Activated naive CD8-positive, alpha-beta T cell treated with anti-CD3 and anti-CD28 coated beads for 36 hours (primary cell): ENCODE results near the gene OPCML. TPM values are rescaled to one million over a fixed set of nuclear protein-coding genes. Genes with fewer than 3 reads are reported as not detected.

Source experiments
- DNase-seq: peaks from one replicate; pipeline ENCODE4 v3.0.0; 2021
- H3K27ac Mint-ChIP-seq: one replicate; pipeline ENCODE4 v1.8.0; 2022; ENCODE audit warnings: mild to moderate bottlenecking, moderate library complexity, mixed read lengths
- H3K27me3 Mint-ChIP-seq: one replicate; pipeline ENCODE4 v1.8.0; 2022; ENCODE audit warnings: mild to moderate bottlenecking, mixed read lengths
- H3K36me3 Mint-ChIP-seq: one replicate; pipeline ENCODE4 v1.8.0; 2021; ENCODE audit warnings: mild to moderate bottlenecking, mixed read lengths
- H3K4me1 Mint-ChIP-seq: one replicate; pipeline ENCODE4 v1.8.0; 2021; ENCODE audit warnings: mixed read lengths
- H3K4me3 Mint-ChIP-seq: one replicate; pipeline ENCODE4 v1.8.0; 2022; ENCODE audit warnings: mild to moderate bottlenecking, moderate library complexity, mixed read lengths
- H3K9me3 Mint-ChIP-seq: one replicate; pipeline ENCODE4 v1.8.0; 2022; ENCODE audit warnings: mixed read lengths
- total RNA-seq, 2 experiments: library from RNA; stranded (reverse); gene quantifications; one replicate each; pipeline ENCODE4 v1.2.3, GENCODE V29; 2021

The OPCML gene
- total RNA-seq, 2 experiments from 2014 or later = not detected

DNA sequence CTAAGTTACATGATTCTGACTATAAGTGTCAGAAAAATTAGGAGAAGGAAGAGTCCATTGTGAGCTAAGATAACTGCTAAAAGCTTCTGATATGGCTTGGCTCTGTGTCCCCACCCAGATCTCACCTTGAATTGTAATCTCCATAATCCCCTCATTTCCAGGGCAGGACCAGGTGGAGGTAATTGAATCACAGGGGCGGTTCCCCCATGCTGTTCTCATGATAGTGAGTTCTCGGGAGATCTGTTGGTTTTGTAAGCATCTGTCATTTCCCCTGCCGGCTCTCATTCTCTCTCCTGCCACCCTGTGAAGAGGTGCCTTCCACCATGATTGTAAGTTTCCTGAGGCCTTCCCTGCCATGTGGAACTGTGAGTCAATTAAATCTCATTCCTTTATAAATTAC, 230.2 kb downstream of the OPCML start:
- no peaks in the 10 kb centered on the region for H3K9me3 Mint-ChIP-seq
- no peak overlapping the region for H3K27ac Mint-ChIP-seq
- no peaks in the 10 kb centered on the region for H3K4me1 Mint-ChIP-seq
- no peak for DNase-seq
- H3K4me3 Mint-ChIP-seq = no peak overlapping the region
- H3K36me3 Mint-ChIP-seq = no peaks in the 10 kb centered on the region
- no peaks in the 10 kb centered on the region for H3K27me3 Mint-ChIP-seq

- no peak for DNase-seq
- H3K9me3 Mint-ChIP-seq = no peaks in the 10 kb centered on the region
- no peaks in the 10 kb centered on the region for H3K4me1 Mint-ChIP-seq
- no peak overlapping the region for H3K4me3 Mint-ChIP-seq
- H3K27ac Mint-ChIP-seq = no peak overlapping the region
- no peaks in the 10 kb centered on the region for H3K36me3 Mint-ChIP-seq
- no peaks in the 10 kb centered on the region for H3K27me3 Mint-ChIP-seq
Measured at GRCh38 chr11:133300666-133301065, 231.6 kb downstream of the OPCML start.

DNA sequence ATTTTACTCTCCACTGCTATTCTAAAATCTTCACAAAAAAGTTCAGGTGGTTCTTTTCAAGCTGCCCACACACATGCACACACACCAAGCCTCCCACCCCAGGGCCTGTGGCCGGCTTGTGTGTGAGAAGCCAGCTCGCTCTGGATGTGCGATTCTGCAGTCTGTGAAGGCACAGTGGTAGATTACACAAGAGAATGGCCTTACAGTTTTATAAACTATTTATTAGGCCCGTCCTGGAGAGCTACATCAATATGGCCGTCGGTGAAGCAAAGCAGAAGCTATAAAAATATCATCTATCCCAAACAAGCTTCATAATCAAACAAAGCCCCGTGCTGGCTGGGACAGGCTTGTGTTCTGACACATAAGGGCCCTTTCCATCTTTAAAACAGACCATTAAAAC, 240.5 kb downstream of the OPCML start:
- Mint-ChIP-seq H3K9me3 (no peaks in the 10 kb centered on the region), H3K4me3 (no peak overlapping the region), H3K4me1 (no peaks in the 10 kb centered on the region), H3K27me3 (no peaks in the 10 kb centered on the region), H3K27ac (no peak overlapping the region), H3K36me3 (no peaks in the 10 kb centered on the region)
- DNase-seq = no peak

- DNase-seq = no peak
- Mint-ChIP-seq H3K4me1 (no peaks in the 10 kb centered on the region), H3K27me3 (no peaks in the 10 kb centered on the region), H3K36me3 (no peaks in the 10 kb centered on the region), H3K27ac (no peak overlapping the region), H3K4me3 (no peak overlapping the region), H3K9me3 (no peaks in the 10 kb centered on the region)
Measured at GRCh38 chr11:133285359-133285758, 246.9 kb downstream of the OPCML start.

GRCh38 chr11:133284156-133284555, 248.1 kb downstream of the OPCML start:
- Mint-ChIP-seq H3K36me3 (no peaks in the 10 kb centered on the region), H3K27me3 (no peaks in the 10 kb centered on the region), H3K4me1 (no peaks in the 10 kb centered on the region), H3K27ac (no peak overlapping the region), H3K4me3 (no peak overlapping the region), H3K9me3 (no peaks in the 10 kb centered on the region)
- no peak for DNase-seq

- no peak overlapping the region for H3K4me3 Mint-ChIP-seq
- H3K9me3 Mint-ChIP-seq = no peaks in the 10 kb centered on the region
- no peak for DNase-seq
- no peaks in the 10 kb centered on the region for H3K36me3 Mint-ChIP-seq
- no peak overlapping the region for H3K27ac Mint-ChIP-seq
- H3K4me1 Mint-ChIP-seq = no peaks in the 10 kb centered on the region
- H3K27me3 Mint-ChIP-seq = no peaks in the 10 kb centered on the region
Measured at GRCh38 chr11:133277886-133278285, 254.4 kb downstream of the OPCML start.

DNA sequence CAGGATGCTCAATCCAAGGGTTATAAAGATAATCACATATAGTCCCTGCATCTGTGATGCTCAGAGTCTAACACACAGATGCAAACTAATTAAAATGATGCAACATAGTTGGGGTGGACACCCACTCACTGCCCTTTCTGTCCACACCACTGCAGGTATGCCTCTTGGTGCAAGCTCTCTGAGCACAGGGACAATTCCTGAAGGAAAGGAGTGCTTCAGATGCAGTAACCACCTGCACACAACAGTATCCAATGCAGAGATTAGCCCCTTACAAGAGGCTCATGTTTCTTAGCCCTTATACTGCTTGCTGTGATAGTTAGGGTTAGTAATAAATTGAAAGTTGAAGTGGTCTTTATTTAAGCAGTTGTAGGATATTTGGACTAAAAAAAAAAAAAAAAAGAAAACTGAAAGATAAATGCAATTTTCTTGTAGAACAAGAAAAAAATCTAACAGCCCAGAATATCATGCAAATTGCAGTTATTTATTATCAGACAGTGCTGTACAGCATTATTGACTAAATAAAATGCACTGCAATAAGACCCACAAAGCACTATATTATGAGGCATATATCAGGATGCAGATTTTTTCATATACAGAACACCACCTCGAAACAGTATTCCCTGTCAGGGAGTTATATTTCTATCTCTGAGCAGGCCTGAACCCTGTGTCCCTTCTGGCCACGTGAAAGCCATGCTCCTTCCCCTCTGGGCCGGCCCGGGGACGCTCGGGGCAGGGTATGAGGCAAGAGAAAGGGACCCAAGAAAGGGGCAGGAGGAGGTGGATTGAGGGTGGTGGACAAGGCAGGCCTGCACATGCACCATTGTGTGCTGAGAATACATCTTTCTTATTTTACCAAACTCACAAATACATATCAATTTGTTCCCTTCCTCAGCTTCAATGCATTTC, 260.2 kb downstream of the OPCML start:
- H3K4me1 Mint-ChIP-seq = no peaks in the 10 kb centered on the region

DNA sequence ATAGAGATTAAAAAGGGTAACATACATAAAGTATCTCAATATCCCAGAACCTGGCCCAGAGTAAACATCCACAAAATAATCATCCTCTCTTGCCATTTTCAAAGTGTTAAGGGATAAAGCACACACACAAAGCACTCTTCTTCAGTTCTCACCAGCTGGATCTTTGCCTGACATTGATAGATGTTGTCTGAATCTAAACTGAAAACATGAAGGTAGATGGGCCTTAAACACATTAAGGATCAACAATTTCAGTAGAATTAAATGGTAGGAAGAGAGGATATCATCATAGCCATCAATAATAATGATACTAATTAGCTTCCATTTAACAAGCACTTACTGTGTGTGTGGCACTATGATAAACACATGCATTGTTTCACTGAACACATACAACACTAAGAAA, 261.1 kb downstream of the OPCML start:
- no peaks in the 10 kb centered on the region for H3K9me3 Mint-ChIP-seq
- no peaks in the 10 kb centered on the region for H3K36me3 Mint-ChIP-seq
- H3K27ac Mint-ChIP-seq = no peak overlapping the region
- DNase-seq = no peak
- no peak overlapping the region for H3K4me3 Mint-ChIP-seq
- no peaks in the 10 kb centered on the region for H3K27me3 Mint-ChIP-seq
- H3K4me1 Mint-ChIP-seq = no peaks in the 10 kb centered on the region

More for the DNA sequence above, 260.2 kb downstream of the OPCML start:
- H3K27ac Mint-ChIP-seq = no peak overlapping the region
- DNase-seq = no peak
- no peaks in the 10 kb centered on the region for H3K27me3 Mint-ChIP-seq
- no peaks in the 10 kb centered on the region for H3K9me3 Mint-ChIP-seq
- no peak overlapping the region for H3K4me3 Mint-ChIP-seq
- H3K36me3 Mint-ChIP-seq = no peaks in the 10 kb centered on the region

DNA sequence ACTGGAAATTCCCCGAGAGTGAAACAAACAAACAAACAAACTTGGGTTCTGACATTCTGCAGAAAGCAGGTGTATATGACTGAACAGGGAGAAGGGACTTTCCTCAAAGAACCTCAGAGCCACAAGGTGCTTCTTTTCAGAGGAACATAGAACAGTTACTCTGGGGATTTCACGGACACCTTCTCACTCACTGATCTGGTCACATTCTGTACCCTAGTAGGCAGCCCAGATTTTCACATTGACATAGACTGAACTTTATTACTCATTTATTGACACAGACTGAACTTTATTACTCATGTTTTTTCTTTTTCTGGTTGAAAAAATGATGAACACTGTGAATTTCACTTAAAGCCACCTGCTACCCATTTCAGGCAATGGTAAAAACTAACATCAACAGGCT, 263.0 kb downstream of the OPCML start:
- no peak overlapping the region for H3K27ac Mint-ChIP-seq
- DNase-seq = no peak
- no peaks in the 10 kb centered on the region for H3K36me3 Mint-ChIP-seq
- H3K27me3 Mint-ChIP-seq = no peaks in the 10 kb centered on the region
- no peaks in the 10 kb centered on the region for H3K9me3 Mint-ChIP-seq
- H3K4me1 Mint-ChIP-seq = no peaks in the 10 kb centered on the region
- H3K4me3 Mint-ChIP-seq = no peak overlapping the region

DNA sequence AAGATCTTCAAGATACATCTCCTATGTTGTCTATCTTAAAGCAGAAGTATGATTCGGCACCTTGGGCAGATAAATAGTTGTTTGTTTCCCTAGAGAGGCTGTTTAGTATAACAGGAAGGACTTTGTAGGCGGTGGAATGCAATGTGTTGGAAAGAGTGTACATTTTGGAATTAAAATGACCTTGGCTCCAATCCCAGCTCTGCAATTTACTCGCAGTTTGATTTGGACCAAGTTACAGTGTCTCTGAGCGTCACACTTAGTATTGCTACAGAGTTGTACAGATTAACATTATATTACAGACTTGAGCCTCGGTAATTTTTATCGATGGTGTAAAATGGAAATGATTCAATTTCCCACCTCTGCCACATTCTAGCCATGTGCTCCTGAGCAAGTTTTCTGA, 265.3 kb downstream of the OPCML start:
- Mint-ChIP-seq H3K4me3 (no peak overlapping the region), H3K4me1 (no peaks in the 10 kb centered on the region), H3K36me3 (no peaks in the 10 kb centered on the region), H3K27ac (no peak overlapping the region), H3K27me3 (no peaks in the 10 kb centered on the region), H3K9me3 (no peaks in the 10 kb centered on the region)
- DNase-seq = no peak

DNA sequence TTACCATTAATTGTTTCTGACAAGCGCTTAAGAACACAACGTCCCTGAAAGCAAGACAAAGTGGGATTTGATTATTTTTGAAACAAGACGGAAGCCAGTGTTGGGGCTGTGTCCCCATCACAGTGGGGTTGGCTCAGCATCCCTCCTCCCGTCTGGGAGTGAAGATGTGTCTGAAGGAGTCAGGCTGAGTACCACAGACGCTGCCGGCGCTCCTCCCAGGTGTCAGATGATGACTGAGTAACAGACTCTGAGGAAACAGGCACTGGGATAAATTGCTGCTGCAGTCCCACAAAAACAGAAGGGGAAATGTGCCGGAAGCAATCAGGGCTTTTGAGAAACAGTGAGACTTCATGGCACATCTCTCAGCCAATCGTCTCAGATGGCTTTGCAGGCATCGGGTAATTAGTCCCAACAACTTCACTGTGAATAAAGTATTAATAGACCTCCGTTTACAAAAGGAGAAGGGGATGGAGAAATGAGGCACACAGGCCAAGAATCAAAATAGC, 266.7 kb downstream of the OPCML start:
- no peak overlapping the region for H3K27ac Mint-ChIP-seq
- DNase-seq = no peak
- H3K9me3 Mint-ChIP-seq = no peaks in the 10 kb centered on the region
- H3K4me1 Mint-ChIP-seq = no peaks in the 10 kb centered on the region
- no peak overlapping the region for H3K4me3 Mint-ChIP-seq
- no peaks in the 10 kb centered on the region for H3K36me3 Mint-ChIP-seq
- no peaks in the 10 kb centered on the region for H3K27me3 Mint-ChIP-seq

- no peaks in the 10 kb centered on the region for H3K9me3 Mint-ChIP-seq
- no peaks in the 10 kb centered on the region for H3K27me3 Mint-ChIP-seq
- DNase-seq = no peak
- no peak overlapping the region for H3K4me3 Mint-ChIP-seq
- H3K4me1 Mint-ChIP-seq = no peaks in the 10 kb centered on the region
- H3K36me3 Mint-ChIP-seq = no peaks in the 10 kb centered on the region
- H3K27ac Mint-ChIP-seq = no peak overlapping the region
Measured at GRCh38 chr11:133263332-133263731, 269.0 kb downstream of the OPCML start.

DNA sequence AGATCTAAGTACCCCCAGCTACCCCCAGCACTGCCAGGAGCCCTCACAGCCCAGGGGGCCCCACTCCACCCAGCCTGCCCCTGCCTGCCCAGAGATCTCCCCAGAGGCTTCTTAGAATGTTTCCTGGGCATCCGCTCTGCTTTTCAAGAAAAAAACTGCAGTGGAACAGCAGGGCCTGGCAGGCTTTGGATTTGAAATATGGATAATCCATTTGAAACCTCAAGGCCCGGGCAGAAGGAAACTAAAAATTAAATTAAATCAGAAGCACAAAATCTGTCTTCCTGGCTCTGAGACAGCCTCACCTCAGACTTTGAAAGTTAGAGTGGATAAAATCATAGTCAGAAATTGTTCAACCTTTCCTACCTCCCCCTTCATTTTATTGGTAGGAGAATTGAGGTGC, 273.6 kb downstream of the OPCML start:
- no peak overlapping the region for H3K4me3 Mint-ChIP-seq
- H3K27me3 Mint-ChIP-seq = peaks cover 7% of the 10 kb centered on the region

DNA sequence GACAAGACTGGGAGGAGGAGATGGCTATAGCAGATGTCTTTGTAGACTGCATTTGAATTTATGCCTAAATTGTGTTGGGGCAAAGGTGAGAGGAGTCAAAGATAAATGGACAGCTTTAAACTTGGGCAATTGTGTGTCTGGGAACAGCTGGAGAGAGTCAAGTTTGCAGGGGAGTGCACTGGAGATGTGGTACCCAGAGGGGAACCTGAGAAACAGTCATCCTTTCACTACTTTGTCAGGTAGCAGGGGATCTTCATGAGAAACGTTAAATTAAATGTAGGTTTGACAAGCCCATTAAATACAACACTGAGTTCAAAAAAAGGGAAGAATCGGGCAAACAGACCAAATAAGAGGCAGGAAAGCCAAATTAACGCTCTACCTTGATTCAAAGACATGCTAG, 277.7 kb downstream of the OPCML start:
- peaks cover 7% of the 10 kb centered on the region for H3K27me3 Mint-ChIP-seq
- no peaks in the 10 kb centered on the region for H3K4me1 Mint-ChIP-seq
- no peaks in the 10 kb centered on the region for H3K36me3 Mint-ChIP-seq
- H3K9me3 Mint-ChIP-seq = no peaks in the 10 kb centered on the region
- no peak overlapping the region for H3K4me3 Mint-ChIP-seq
- H3K27ac Mint-ChIP-seq = no peak overlapping the region
- DNase-seq = no peak

More for the DNA sequence above, 273.6 kb downstream of the OPCML start:
- H3K9me3 Mint-ChIP-seq = no peaks in the 10 kb centered on the region
- no peaks in the 10 kb centered on the region for H3K36me3 Mint-ChIP-seq
- DNase-seq = no peak
- no peak overlapping the region for H3K27ac Mint-ChIP-seq
- H3K4me1 Mint-ChIP-seq = no peaks in the 10 kb centered on the region

DNA sequence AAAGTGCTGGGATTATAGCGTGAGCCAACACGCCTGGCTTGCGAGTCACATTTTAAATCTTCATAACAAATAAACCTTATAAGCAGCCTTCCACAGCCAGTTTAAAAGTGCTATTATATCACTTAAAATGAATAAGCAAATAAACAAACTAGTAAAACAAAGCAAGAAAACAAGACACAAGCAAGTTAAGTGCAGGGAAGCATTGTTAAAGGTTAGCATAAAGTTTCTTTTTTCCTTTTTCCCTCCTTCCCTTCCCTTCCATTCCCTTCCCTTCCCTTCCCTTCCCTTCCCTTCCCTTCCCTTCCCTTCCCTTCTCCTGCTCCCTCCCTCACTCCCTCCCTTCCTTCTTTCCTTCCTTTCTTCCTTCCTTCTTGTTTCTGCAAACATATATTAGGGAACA, 278.7 kb downstream of the OPCML start:
- Mint-ChIP-seq H3K27ac (no peak overlapping the region), H3K4me3 (no peak overlapping the region), H3K27me3 (peaks cover 9% of the 10 kb centered on the region), H3K9me3 (peaks cover 4% of the 10 kb centered on the region), H3K4me1 (no peaks in the 10 kb centered on the region), H3K36me3 (no peaks in the 10 kb centered on the region)
- no peak for DNase-seq

GRCh38 chr11:133251841-133252240, 280.5 kb downstream of the OPCML start:
- no peaks in the 10 kb centered on the region for H3K4me1 Mint-ChIP-seq
- no peak overlapping the region for H3K4me3 Mint-ChIP-seq
- H3K27me3 Mint-ChIP-seq = peaks cover 8% of the 10 kb centered on the region
- H3K27ac Mint-ChIP-seq = no peak overlapping the region
- H3K9me3 Mint-ChIP-seq = peaks cover 6% of the 10 kb centered on the region
- DNase-seq = no peak
- no peaks in the 10 kb centered on the region for H3K36me3 Mint-ChIP-seq
